GM19452 (cell line): ENCODE measurements around the gene SYNE2.

Source experiments
- ATAC-seq: cut with Tn5 transposase; IDR thresholded peaks from one replicate; pipeline ENCODE4 v1.9.1; 2021; ENCODE audit not compliant: unreplicated experiment

Gene SYNE2

DNA sequence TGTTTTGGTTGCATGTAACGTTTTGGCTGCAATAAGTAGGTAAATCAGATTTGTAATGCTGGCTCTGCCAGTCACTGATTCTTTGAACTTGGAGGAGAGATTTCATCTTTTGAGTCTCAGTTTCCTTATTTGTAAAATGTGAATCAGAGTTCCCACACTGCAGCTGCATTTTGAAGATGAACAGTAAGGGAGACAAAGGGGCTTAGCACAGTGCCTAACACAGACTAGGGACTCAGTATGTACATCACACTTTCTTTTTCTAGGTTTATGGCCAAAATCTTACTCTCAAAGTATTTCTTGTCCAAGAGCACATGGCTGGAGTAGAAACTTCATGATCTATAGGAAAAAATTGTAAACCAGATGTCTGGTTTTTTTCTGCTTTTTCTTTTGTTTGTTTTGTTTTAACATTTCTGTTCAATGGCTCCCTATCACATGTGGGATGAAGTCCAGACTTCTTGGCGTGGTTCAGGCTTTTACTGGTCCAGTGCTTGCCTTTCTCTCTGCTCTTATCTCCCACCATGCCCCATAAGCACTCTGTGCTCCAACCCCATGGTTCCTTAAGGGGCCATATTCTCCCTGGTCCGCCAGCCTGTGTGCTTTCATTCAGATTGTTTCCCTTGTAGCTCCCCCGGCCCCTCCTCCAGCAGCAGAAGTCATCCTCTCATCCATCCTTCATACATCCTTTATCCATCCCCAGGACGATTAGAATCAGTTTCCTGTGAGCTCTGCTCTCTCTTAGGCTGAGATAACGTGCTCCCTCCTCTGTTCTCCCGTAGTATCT lies 58.0 kb downstream of the SYNE2 start:
- no peak for ATAC-seq

DNA sequence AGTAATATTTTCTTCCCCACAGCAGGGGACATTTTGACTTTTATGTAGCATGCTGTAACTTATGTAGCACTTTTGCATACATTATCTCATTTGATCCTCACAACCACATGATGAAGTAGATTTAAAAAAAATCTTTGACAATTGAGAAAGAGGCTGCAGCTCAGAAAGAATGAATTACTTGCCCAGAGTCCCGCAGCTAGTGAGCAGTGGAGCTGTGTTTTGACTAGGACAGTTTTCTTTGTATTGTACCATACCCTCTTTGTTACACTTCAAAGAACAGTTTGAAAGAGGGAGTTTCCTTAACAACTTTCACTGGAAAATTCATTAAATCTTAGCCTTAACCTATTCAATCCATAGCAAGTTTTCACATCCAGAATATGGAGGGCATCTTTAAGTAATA lies 58.6 kb downstream of the SYNE2 start:
- no peak for ATAC-seq

DNA sequence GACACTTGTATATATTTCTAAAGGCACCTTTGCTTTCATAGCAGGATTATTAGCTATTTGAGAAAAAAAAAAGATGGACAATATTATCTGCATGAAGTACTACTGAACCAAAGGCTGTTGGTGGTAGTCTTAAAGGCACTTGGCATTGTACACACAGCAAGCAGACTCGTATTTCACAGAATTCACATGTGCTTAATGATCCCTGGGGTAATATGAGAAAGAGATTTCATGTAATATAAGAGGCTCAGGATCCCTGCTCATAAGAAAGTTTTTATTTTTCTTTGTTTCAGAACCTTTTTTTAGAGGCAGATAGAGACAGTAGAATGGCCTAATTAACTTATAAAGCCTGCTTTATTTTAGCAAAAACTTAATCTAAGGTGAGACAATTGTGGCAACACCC lies 59.5 kb downstream of the SYNE2 start:
- ATAC-seq, result no peak

DNA sequence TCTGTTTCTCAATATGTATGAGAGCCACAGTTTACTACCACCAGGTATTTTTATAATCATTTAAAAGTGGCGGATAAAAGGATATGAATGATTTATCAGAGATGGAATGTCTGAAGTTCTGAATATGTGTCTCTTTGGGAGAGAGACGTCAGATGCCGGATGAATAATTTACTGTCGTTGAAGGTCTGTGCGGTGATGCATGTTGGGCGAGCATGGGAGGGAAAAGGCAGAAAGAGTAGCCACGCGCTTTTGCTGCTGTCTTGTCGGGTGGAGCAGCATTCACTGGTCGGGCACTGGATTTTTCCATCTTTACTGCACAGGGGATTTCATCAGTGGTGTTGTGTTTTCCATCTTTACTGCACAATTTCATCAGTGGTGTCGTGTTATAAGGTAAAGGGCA lies 65.6 kb downstream of the SYNE2 start:
- no peak for ATAC-seq

DNA sequence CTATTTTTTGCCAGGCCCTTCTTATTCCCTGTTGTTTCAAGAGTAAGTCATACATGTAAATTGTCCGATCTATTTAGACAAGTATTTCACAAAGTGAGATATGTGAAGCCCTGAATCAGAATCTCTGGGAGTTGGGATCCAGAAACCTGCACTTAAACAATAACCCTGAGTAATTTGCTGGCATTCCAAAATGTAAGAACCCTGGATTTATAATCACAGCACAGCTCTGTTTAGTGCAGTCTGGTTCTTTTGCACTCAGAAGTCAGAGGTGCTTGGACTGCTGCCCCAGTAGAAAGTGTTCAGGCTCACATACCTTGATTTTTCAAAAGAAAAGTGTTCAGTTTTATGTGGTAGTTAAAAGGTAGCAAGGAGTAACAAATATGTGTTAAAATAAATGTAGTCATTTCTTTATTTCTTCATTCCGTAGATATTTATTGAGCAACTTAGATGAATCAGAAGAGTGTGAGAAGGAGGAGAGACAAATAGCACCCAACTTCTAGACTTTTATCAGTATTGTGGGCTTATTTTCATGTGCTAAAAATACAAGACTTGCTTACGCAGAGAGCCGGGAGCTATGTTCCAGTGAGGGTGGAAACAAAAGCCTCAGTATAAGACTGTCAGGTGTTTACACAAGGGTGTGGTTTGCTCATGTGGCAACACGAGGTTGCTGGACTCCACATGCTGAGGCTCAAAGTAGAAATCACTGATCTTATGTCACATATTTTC lies 70.1 kb downstream of the SYNE2 start:
- ATAC-seq, result no peak

DNA sequence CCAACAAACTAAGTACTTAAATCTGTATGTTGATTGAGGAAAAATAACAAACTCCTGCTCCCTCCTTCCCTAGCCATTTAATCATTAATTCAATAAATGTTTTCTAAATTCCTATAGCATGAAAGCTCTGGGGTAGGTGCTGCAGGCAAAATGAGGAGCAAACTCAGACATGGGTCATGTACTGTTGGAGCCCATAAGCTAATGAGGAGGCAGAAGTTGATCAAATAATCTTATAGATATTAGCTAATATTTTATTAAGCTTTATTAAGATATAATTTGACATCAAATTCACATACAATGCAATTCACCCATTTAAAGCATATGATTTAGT lies 70.6 kb downstream of the SYNE2 start:
- ATAC-seq, result no peak

DNA sequence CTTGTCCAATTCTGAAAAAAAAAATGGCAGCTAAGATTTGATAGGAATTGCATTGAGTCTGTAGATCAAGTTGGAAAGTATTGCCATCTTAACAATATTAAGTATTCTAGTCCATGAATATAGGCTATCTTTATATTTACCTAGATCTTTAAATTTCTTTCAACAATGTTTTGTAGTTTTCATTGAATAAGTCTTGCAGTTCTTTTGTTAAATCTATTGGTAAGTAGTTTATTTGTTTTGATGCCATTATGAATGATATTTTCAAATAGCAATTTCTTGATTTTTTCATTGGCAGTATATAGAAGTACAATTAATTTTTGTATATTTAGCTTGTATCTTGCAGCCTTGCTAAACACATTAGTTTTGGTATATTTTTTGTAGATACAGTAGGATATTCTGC lies 71.6 kb downstream of the SYNE2 start:
- no peak for ATAC-seq

DNA sequence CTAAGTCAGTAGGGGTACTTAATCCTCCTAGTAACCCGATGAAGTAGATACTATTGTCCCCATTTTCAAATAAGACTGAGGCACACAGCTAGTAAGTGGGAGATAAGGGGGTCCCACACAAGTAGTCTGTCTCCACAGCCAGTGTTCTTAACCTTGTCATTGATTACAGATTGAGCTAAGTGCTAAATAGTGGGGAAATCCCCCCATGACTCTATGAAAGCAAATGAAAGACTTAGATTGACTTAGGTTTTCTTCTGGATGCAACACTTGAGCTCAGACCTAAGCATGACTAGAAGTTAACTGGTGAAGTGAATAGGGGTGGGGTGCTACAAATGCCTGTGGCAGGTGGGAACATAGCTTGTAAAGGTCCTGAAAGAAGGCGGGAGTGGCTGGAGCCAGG lies 73.8 kb downstream of the SYNE2 start:
- ATAC-seq, result no peak

DNA sequence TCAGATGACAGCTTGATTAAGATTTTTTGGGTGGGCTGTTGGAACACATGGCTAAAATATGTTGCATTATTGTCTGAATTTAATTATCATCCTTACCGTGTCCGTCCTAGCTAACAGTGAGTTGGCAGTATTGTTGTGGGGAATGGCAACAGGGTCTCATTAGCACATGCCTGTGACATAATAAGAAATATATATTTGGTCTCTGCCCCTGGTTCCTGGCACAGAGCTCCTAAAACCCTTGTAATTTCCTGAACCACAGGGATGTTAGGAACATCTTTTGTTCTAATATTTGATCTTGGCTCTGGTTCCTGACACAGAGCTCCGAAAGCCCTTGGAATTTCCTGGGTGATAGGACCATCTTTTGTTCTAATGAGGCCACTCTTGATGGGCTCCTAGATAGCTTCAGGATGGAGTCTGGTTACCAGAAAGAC lies 76.0 kb downstream of the SYNE2 start:
- no peak for ATAC-seq

DNA sequence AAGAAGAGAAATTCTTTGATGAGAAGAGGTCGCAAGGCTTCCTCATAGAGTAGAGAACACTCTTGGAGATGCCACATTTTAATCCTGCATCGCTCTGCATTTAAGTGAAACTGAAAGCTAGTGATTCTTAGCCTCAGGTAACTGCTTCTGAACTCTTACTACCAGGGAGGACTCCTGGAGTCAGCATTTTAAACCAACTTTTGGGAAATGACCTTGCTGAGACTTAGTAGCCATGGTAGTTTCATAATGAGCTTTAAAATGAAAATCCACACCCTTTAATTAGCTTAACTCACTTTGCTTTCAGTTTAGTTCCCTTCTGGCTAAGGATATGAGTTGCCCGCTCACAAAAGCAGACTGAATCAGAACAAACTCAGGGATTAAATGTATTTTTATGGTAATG lies 80.3 kb downstream of the SYNE2 start:
- ATAC-seq, result peak; percentile 53

DNA sequence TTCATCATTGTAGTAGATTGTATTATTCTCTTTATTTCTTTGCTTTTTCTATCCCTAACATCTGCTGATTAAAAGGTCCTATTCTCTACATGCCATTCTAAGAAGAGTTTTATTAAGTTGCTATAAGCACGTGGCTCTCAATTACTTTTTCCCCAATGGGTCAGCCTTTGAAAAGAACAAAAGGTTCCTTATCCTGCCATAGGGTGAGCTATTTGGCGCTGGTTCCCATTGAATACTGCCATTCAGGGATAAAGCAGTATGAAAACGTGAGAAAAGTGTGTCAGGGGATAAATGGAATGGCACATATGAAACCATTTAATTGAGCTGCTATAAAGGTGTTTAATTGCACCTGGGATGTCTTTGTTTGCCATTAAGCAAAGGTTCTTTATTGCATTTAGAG lies 80.9 kb downstream of the SYNE2 start:
- ATAC-seq, result no peak

DNA sequence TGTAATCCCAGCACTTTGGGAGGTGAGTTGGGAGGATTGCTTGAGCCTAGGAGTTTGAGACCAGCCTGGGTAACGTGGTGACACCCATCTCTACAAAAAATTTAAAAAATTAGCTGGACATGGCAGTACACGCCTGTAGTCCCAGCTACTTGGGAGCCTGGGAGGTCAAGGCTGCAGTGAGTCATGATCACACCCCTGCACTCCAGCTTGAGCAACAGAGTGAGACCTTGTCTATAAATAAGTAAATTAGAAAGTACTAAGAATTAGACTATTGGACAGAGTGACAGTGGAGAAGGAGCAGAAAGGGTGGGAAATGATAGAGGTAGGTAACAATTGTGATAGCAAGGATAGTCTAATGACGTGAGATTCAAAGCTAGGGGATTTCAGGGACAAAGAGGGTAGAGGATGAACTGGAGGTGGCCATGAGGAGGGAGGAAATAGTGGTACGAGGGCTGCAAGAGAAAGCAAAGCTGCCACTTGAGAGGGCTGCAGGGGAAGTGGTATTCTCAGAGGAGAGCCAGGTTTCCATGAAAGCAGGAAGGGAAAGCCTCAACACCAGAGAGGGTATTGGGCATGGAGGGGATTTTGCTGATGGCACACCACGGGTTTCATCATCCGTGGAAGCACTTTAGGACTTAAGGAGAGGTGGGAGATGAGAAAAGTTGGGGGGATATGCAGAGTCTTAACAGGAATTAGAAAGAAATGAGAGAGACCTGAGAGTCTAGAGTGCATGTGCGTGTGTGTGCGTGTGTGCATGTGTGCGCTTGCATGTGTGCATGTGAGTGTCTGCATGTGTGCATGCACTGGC lies 85.6 kb downstream of the SYNE2 start:
- ATAC-seq, result peak; percentile 55

DNA sequence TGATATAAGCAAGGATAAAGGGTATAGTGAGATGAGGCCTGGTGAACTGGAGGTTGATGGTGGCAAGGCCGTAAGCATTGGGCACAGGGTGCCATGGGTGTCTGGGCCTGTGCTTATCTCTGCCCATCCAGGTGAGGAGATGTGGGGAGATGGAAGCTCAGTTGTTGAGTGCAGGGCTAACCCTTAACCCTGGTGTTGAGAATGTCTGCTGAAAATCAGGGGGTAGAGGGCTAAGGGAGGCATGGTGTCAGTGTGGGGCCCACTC lies 86.1 kb downstream of the SYNE2 start:
- ATAC-seq, result no peak

DNA sequence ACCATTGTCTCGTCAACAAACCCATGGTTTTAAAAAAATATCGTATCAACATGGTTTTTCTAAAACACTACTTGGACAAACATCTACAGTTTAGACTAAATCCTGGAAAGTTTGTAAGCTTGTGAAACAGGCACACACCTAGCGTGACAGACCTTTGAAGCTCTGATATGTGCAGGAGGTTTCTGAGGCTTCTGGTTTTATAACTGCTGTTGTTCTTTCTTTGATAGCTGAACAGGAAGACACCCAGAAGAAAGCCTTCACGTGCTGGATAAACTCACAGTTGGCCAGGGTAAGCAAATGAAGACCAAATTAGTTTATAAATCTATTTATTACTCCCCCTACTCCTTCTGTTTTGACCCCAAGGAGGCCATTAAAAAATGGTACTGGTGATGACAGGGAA lies 87.6 kb downstream of the SYNE2 start:
- no peak for ATAC-seq

DNA sequence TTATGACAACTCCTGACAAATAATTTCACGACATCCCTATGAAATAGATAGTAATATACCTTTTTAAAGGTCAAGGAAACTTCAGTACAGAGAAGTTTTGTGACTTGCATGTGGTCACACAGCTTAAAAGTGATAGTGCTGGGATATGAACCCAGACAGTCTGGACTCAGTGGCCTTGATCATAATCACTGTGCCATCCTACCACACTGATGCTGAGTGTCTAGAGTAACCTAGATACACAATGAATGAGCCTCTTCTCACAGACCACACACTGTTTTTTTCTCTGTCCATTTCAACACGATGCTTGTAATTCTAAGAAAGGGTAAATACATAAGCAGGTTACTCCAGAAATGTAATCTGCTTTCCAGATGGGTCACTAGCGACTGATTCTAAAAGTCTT lies 88.2 kb downstream of the SYNE2 start:
- ATAC-seq, result no peak

DNA sequence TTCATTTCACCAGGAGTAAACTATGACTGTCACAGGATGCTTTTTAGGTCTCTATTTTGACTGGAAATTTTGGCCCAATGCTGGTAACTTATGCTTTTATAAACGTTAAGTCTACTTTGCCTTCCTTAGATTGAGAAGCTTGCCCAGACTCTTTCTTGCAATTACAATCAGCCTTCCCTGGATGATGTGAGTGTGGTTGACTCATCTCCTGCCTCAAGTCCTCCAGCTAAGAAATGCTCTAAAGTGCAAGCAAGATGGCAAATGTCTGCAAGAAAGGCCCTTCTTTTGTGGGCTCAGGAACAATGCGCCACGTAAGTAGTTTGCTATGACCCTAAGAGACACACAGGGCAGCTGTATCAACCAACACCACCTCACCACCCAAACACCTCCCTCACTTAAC lies 96.9 kb downstream of the SYNE2 start:
- ATAC-seq, result no peak

DNA sequence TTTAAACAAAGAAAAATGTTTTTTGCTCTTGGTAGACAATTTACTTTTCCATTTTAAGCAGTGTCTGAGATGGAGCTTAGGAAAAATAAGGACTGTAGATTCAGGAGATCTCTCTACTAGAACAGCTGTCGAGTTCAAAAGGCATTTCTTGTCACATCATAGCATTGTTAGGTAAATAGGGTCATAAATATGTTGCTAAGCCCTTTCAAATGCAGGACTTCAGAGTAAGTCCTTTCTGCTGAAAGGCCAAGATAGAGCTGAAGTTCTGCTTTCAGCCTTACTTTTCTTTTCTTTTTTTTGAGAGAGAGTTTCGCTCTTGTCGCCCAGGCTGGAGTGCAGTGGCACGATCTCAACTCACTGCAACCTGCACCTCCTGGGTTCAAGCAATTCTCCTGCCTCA lies 98.2 kb downstream of the SYNE2 start:
- ATAC-seq, result no peak

DNA sequence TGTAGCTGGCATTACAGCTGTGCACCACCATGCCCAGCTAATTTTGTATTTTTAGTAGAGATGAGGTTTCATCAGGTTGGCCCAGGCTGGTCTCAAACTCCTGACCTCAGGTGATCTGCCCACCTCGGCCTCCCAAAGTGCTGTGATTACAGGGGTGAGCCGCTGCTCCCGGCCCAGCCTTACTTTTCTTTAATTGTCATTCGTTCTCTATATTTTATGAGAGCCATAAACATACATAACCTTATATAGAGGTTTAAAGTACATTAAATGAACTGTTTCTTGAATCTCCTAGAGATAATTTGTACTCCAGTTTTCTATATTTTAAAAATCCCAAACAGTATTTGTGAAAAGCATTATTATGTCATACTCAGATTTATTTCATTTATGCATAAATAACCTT lies 98.6 kb downstream of the SYNE2 start:
- ATAC-seq, result no peak

DNA sequence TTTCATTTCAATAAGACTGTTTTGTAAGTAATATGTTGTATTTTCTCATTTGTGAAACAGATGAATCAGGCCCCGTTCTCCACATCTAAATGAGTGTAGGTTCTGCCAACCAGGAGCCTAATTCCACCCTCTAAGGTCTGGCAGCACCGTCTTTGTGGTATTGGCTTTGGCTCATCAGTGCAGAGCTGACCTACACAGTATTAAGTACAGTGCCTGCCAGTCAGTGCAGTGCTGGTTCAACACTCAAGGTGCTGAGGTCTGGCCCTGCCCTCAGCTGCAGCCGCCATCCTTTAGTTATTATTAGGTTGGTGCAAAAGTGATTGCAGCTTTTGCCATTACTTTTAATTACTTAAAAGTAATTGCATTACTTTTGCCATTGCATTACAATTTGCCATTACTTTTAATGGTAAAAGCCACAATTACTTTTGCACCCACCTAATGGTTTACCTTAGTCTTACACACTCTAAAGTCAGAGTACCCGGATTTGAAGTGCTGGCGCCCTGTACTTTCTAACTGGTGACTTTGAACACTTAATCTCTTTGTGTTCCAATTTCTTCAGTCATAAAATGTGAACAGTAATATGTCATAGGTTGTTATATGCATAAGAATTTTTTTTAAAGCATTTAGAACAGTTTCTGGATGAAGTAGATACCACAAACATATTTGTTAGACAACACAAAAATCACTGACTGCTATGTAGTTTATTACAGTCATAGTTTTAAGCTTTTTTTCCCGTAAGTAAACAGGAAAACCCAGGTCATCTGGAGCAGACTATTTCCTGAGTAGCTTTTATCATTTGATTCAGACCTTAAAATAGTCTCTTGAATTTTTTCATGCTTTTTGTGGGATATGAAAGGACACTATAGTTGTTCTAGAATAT lies 99.5 kb downstream of the SYNE2 start:
- ATAC-seq, result no peak

DNA sequence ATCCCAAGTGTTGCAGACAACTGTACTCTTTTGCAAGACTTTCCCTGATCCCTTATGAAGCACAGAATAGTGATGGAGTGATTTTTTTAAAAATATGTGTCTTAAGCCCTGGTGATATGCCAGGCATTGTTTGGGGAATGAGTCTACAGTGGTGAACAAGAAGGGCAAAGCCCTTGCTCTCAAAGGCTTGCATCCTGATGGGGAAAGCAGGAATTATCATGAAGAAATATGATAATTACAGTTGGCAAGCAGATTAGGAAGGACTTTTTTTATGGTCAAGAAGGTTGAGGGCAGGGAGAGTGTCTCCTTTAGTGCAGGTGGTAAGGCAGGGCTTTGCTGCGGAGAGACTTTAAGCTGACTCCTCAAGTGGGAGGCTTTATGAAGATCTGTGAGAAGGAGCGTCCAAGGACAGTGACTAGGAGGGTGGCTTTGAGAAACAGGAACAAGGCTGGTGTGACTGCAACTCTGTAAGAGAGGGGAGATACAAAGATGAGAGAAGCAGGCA lies 100.2 kb downstream of the SYNE2 start:
- no peak for ATAC-seq

DNA sequence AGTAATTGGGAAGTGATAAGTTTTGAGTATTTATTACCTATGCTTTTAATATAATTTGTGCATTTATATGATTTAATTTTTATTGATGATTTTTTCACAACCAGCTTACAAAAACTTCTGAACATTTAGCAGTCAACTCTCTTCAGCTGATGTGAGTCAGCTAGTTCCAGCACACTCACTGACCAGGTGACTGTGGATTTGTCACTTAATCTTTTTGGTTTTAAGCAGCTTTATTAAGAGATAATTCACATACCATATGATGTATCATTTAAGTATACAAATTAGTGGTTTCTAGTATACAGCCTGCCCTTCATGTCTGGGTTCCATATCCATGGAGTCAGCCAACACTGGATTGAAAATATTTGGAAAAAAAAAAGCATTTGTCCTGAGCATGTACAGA lies 103.5 kb downstream of the SYNE2 start:
- ATAC-seq, result no peak
